HG02610 (cell line): ENCODE measurements around the gene DHFR2.

ENCODE experiments used
- ATAC-seq: cut with Tn5 transposase; IDR thresholded peaks from one replicate; pipeline ENCODE4 v1.9.1; 2021; ENCODE audit warnings: mild to moderate bottlenecking, moderate library complexity; ENCODE audit not compliant: unreplicated experiment

Gene DHFR2

DNA sequence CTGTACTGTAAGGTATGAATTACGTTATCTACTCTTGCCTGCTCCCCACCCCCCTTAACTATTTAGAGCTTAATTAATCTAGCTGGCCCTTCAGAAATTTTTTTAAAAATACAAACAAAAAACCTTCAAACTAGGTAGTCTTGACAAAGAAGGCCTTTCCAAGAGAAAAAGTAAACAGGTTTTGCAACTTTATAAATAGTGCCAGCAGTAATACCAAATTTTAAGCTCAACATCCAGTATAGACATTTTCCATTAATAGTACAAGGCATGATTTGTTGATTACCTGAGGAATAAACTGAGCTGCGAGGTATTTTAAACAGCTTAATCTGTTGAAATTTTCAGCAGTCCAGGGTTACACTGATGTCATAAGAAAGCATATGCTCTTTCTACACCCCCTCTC lies 54.5 kb downstream of the DHFR2 start:
- no peak for ATAC-seq
